Gastroesophageal sphincter (tissue), 3 donors: Measurements from ENCODE around the gene TXNL1.

Experiments
- CTCF ChIP-seq, 4 experiments: fragments of 200-600 bp in 2 of 4; fragments of 450-650 bp in 2 of 4; sonication (generic) in 1 of 4; IDR thresholded peaks; one replicate each; pipeline ENCODE4 v1.5.1; 2017 to 2019; ENCODE audit warnings: antibody characterized with exemption in 4 of 4, mild to moderate bottlenecking in 2 of 4, moderate library complexity in 2 of 4
- POLR2A ChIP-seq, 2 donors: fragments of 450-650 bp; IDR thresholded peaks; one replicate each; pipeline ENCODE4 v1.6.1; 2017; ENCODE audit warnings: antibody characterized with exemption in 2 of 2, mild to moderate bottlenecking in 2 of 2, moderate library complexity in 1 of 2
- POLR2AphosphoS5 ChIP-seq: sonication (generic); formaldehyde crosslinking; IDR thresholded peaks from one replicate; pipeline ENCODE4 v1.6.1; 2017; ENCODE audit warnings: antibody characterized with exemption

- no peak for TF ChIP-seq CTCF (IDR thresholded peaks at IDR 0.05)
- TF ChIP-seq POLR2A (IDR thresholded peaks at IDR 0.05) = no peak
- TF ChIP-seq POLR2AphosphoS5 = no peak
Measured at GRCh38 chr18:56637711-56638231, 621 bp downstream of the TXNL1 start.
